Stimulated activated CD4-positive, alpha-beta T cell treated with anti-CD3 and anti-CD28 coated beads, Interleukin-4, amount 100 ng/mL, for 48 hours (primary cell): ENCODE measurements around the gene PRCC.
"Not testable (repeated sequence)": the region's sequence is repeated elsewhere in the genome, so short reads cannot be mapped to it uniquely, and the experiment has no call there.

Experiments used
- DNase-seq, 2 donors: peaks; one replicate each; pipeline ENCODE4 v3.0.0-alpha.2; 2020; ENCODE audit warnings: low read depth in 2 of 2

The PRCC gene

GRCh38 chr1:156744344-156744743, 23.0 kb upstream of the PRCC start:
- DNase-seq: no peak

GRCh38 chr1:156744786-156745419, 22.4 kb upstream of the PRCC start:
- no peak for DNase-seq

- no peak for DNase-seq
Observed at GRCh38 chr1:156745881-156746280, 21.5 kb upstream of the PRCC start.

GRCh38 chr1:156746406-156746727, 21.0 kb upstream of the PRCC start:
- no peak for DNase-seq

- peak; percentile 43 to 52 for DNase-seq
Observed at GRCh38 chr1:156746728-156747631, 20.4 kb upstream of the PRCC start.

- no peak for DNase-seq
Observed at GRCh38 chr1:156747742-156748669, 19.3 kb upstream of the PRCC start.

GRCh38 chr1:156748670-156749418, 18.5 kb upstream of the PRCC start:
- DNase-seq: no peak

GRCh38 chr1:156749419-156750118, 17.8 kb upstream of the PRCC start:
- DNase-seq: no peak

- peak in 1 of 2 donors; percentile 35 for DNase-seq
Observed at GRCh38 chr1:156750191-156750672, 17.1 kb upstream of the PRCC start.

- DNase-seq: no peak
Observed at GRCh38 chr1:156750711-156751450, 16.5 kb upstream of the PRCC start.

GRCh38 chr1:156751451-156751756, 15.9 kb upstream of the PRCC start, which contains the start of gene HDGF:
TSS of gene HDGF (minus strand) at chr1:156751675. CDS start at chr1:156751429, 246 bp downstream.
- no peak for DNase-seq

- peak; percentile 96 to 98 for DNase-seq
Observed at GRCh38 chr1:156751757-156752481, 15.4 kb upstream of the PRCC start.

GRCh38 chr1:156752843-156753482, 14.4 kb upstream of the PRCC start:
- DNase-seq: no peak

- no peak for DNase-seq
Observed at GRCh38 chr1:156754219-156754618, 13.1 kb upstream of the PRCC start.

- no peak for DNase-seq
Observed at GRCh38 chr1:156755527-156755950, 11.8 kb upstream of the PRCC start.

GRCh38 chr1:156756355-156756754, 11.0 kb upstream of the PRCC start:
- DNase-seq: no peak

GRCh38 chr1:156757572-156758253, 9.6 kb upstream of the PRCC start:
- DNase-seq: not testable (repeated sequence)
